PFSK-1 (cell line): ENCODE measurements around the gene BTAF1.

ENCODE experiments used
- FOXP2 ChIP-seq: optimal IDR thresholded peaks from 2 replicates; pipeline ENCODE3; 2011; ENCODE audit warnings: borderline replicate concordance, control low read depth, inconsistent platforms; ENCODE audit not compliant: insufficient read depth; ENCODE audit errors: extremely low read length, extremely low read depth
- POLR2AphosphoS5 ChIP-seq: IDR thresholded peaks from 2 replicates; pipeline ENCODE4 v1.6.1; 2012; ENCODE audit warnings: low read depth, mild to moderate bottlenecking, control low read depth, low read length, moderate library complexity
- SIN3A ChIP-seq: IDR thresholded peaks from 2 replicates; pipeline ENCODE4 v1.6.1; 2012; ENCODE audit warnings: mild to moderate bottlenecking, low read length, moderate library complexity, borderline replicate concordance; ENCODE audit not compliant: insufficient read depth
- TAF1 ChIP-seq: IDR thresholded peaks from 2 replicates; pipeline ENCODE4 v1.6.1; 2012; ENCODE audit warnings: low read length, control low read depth, borderline replicate concordance; ENCODE audit not compliant: insufficient read depth
- TF ChIP-seq, protein P1 (sequence below), 2 experiments: IDR thresholded peaks; 2 replicates each; pipeline versions ENCODE4 v1.6.1 to v1.8.0; 2011 to 2012; ENCODE audit warnings: low read depth in 2 of 2, low read length in 2 of 2, control low read depth in 1 of 2, inconsistent platforms in 1 of 2, mild to moderate bottlenecking in 1 of 2, moderate library complexity in 1 of 2; ENCODE audit not compliant: insufficient read depth in 1 of 2

DNA sequence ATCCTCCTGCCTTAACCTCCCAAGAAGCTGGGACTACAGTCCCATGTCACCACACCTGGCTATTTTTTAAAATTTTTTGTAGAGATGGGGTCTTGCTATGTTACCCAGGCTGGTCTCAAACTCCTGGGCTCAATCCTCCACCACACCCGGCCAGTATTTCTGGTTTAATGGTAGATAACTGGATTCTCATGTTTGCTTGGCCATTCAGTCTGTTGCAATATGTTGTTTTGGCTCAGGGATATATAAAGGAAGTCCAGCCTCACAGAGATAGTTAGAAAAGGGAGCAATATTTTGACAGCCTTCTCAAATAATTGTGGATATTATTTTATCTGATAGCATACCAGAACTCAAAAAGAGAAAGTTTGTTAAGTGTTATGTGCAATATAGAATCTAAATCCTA is 82.4 kb downstream of the BTAF1 start:
- TF ChIP-seq, protein P1, sequence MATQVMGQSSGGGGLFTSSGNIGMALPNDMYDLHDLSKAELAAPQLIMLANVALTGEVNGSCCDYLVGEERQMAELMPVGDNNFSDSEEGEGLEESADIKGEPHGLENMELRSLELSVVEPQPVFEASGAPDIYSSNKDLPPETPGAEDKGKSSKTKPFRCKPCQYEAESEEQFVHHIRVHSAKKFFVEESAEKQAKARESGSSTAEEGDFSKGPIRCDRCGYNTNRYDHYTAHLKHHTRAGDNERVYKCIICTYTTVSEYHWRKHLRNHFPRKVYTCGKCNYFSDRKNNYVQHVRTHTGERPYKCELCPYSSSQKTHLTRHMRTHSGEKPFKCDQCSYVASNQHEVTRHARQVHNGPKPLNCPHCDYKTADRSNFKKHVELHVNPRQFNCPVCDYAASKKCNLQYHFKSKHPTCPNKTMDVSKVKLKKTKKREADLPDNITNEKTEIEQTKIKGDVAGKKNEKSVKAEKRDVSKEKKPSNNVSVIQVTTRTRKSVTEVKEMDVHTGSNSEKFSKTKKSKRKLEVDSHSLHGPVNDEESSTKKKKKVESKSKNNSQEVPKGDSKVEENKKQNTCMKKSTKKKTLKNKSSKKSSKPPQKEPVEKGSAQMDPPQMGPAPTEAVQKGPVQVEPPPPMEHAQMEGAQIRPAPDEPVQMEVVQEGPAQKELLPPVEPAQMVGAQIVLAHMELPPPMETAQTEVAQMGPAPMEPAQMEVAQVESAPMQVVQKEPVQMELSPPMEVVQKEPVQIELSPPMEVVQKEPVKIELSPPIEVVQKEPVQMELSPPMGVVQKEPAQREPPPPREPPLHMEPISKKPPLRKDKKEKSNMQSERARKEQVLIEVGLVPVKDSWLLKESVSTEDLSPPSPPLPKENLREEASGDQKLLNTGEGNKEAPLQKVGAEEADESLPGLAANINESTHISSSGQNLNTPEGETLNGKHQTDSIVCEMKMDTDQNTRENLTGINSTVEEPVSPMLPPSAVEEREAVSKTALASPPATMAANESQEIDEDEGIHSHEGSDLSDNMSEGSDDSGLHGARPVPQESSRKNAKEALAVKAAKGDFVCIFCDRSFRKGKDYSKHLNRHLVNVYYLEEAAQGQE (IDR thresholded peaks at IDR 0.05; ENCODE audit: insufficient read depth in 1 of 2, low read depth in 2 of 2, low read length in 2 of 2): no peak
- TF ChIP-seq POLR2AphosphoS5: no peak
- TF ChIP-seq TAF1: no peak
- TF ChIP-seq SIN3A: no peak
- no peak for TF ChIP-seq FOXP2
